ENCODE measurements around the gene WDR72. TPM values are rescaled to one million over a fixed set of nuclear protein-coding genes. Genes with fewer than 3 reads are reported as not detected.

The WDR72 gene
- total RNA-seq, 1 donor from 2014 or later, result 3.2 TPM

- no peak overlapping the region for H3K27ac ChIP-seq
- intact Hi-C loops (cut with DNase I), result no loop called here
- DNase-seq (no peak), ATAC-seq (no peak)
- H3K4me1 ChIP-seq, result no peaks in the 10 kb centered on the region
- no peaks in the 10 kb centered on the region for H3K9me3 ChIP-seq
- TF ChIP-seq CTCF (IDR thresholded peaks at IDR 0.05), result no peak
- no peak overlapping the region for H3K4me3 ChIP-seq
- no peaks in the 10 kb centered on the region for H3K36me3 ChIP-seq
- H3K27me3 ChIP-seq, result no peaks in the 10 kb centered on the region
These were observed 170.7 kb downstream of the WDR72 start for GRCh38 chr15:53588773-53589172.

GRCh38 chr15:53586799-53587198 is 172.7 kb downstream of the WDR72 start:
- Histone ChIP-seq H3K27ac (no peak overlapping the region), H3K4me3 (no peak overlapping the region), H3K4me1 (no peaks in the 10 kb centered on the region), H3K9me3 (no peaks in the 10 kb centered on the region), H3K27me3 (no peaks in the 10 kb centered on the region), H3K36me3 (no peaks in the 10 kb centered on the region)
- peak; percentile 40 for TF ChIP-seq CTCF (IDR thresholded peaks at IDR 0.05)
- intact Hi-C loops (cut with DNase I), result no loop called here
- ATAC-seq (peak; percentile 75), DNase-seq (no peak)

- H3K9me3 ChIP-seq, result no peaks in the 10 kb centered on the region
- no peak overlapping the region for H3K4me3 ChIP-seq
- no peaks in the 10 kb centered on the region for H3K36me3 ChIP-seq
- ATAC-seq (no peak), DNase-seq (no peak)
- no peaks in the 10 kb centered on the region for H3K27me3 ChIP-seq
- no peaks in the 10 kb centered on the region for H3K4me1 ChIP-seq
- no peak overlapping the region for H3K27ac ChIP-seq
- no peak for TF ChIP-seq CTCF (IDR thresholded peaks at IDR 0.05)
- intact Hi-C loops (cut with DNase I), result no loop called here
These were observed 177.9 kb downstream of the WDR72 start for GRCh38 chr15:53581513-53581912.

GRCh38 chr15:53580366-53580765 is 179.1 kb downstream of the WDR72 start:
- no peaks in the 10 kb centered on the region for H3K9me3 ChIP-seq
- TF ChIP-seq CTCF (IDR thresholded peaks at IDR 0.05), result no peak
- ATAC-seq (peak; percentile 41), DNase-seq (no peak)
- intact Hi-C loops (cut with DNase I), result no loop called here
- H3K27ac ChIP-seq, result no peak overlapping the region
- no peak overlapping the region for H3K4me3 ChIP-seq
- no peaks in the 10 kb centered on the region for H3K4me1 ChIP-seq
- H3K27me3 ChIP-seq, result no peaks in the 10 kb centered on the region
- H3K36me3 ChIP-seq, result no peaks in the 10 kb centered on the region

DNA sequence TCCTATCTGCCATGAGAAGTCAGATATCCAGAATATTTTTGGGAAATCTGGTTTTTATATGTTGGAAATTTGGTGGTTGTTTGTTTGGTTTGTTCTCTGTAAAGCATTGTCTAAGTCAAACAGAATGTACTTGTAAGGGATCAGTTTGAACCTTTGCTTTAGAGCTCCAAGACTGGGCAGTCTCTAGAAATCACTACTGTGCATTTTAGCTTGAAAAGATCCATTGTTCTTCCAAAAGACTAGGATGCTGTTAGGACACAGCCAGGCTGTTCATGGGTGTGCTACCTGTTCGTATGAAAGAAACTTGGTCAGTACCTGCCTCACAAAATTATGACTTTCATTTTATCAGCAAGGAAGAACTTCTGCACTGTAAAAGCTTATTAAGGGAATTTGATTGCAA is 182.6 kb downstream of the WDR72 start:
- ATAC-seq (no peak), DNase-seq (no peak)
- intact Hi-C loops (cut with DNase I), result no loop called here
- TF ChIP-seq CTCF (IDR thresholded peaks at IDR 0.05), result no peak
- no peak overlapping the region for H3K4me3 ChIP-seq
- H3K27me3 ChIP-seq, result no peaks in the 10 kb centered on the region
- H3K4me1 ChIP-seq, result no peaks in the 10 kb centered on the region
- H3K9me3 ChIP-seq, result no peaks in the 10 kb centered on the region
- H3K36me3 ChIP-seq, result no peaks in the 10 kb centered on the region
- H3K27ac ChIP-seq, result no peak overlapping the region

- H3K27me3 ChIP-seq, result no peaks in the 10 kb centered on the region
- no peak overlapping the region for H3K4me3 ChIP-seq
- no peaks in the 10 kb centered on the region for H3K9me3 ChIP-seq
- H3K4me1 ChIP-seq, result no peaks in the 10 kb centered on the region
- H3K27ac ChIP-seq, result no peak overlapping the region
- no peaks in the 10 kb centered on the region for H3K36me3 ChIP-seq
- TF ChIP-seq CTCF (IDR thresholded peaks at IDR 0.05), result no peak
- intact Hi-C loops (cut with DNase I), result no loop called here
- no peak for DNase-seq
- no peak for ATAC-seq
These were observed 186.4 kb downstream of the WDR72 start for GRCh38 chr15:53573091-53573490.

All from upper lobe of right lung (tissue), 1 donor.